IMR-90 (cell line): ENCODE results near the gene ALOX5AP. TPM values are rescaled to one million over a fixed set of nuclear protein-coding genes. Genes with fewer than 3 reads are reported as not detected.
A peak's percentile ranks its signal among the peaks of the same experiment; 100 is the strongest.

ENCODE experiments used
- ATAC-seq: fragments of 200-7000 bp; cut with Tn5 transposase; 2 replicates; pipeline ENCODE4 v1.9.1; 2020; ENCODE audit warnings: low read depth, mild to moderate bottlenecking, moderate library complexity
- BruUV-seq: library from RNA; stranded (reverse); fragments of 400-500 nt; replicated peaks from 2 replicates; lab custom pipeline; 2021; lab: Mats Ljungman, UMichigan
- CTCF ChIA-PET: fragments of 300-600 bp; formaldehyde crosslinking; extraction: SDS; loops from one replicate; lab custom pipeline; 2021; ENCODE audit warnings: antibody characterized with exemption; lab: Yijun Ruan, JAX
- POLR2A ChIA-PET: fragments of 300-600 bp; sonication (Branson Sonifier 250); formaldehyde crosslinking; loops from one replicate; lab custom pipeline; 2022; ENCODE audit warnings: antibody characterized with exemption; ENCODE audit not compliant: unreplicated experiment; lab: Charles Lee
- DNase-seq: peaks from one replicate; pipeline ENCODE4 v3.0.0; 2013
- H2AFZ ChIP-seq: replicated peaks from 2 replicates; pipeline ENCODE3; 2013; ENCODE audit warnings: low read length, mild to moderate bottlenecking; ENCODE audit not compliant: poor library complexity
- H2AK5ac ChIP-seq: 2 replicates; pipeline ENCODE4 v1.6.1; 2013; ENCODE audit warnings: low read depth, low read length, inconsistent platforms
- H2AK9ac ChIP-seq: replicated peaks from 2 replicates; pipeline ENCODE3; 2013; ENCODE audit warnings: mild to moderate bottlenecking, low read depth, low read length, moderate library complexity; ENCODE audit not compliant: poor library complexity
- H2BK120ac ChIP-seq: 2 replicates; pipeline ENCODE4 v1.6.1; 2013; ENCODE audit warnings: low read depth, low read length, inconsistent platforms
- H2BK15ac ChIP-seq: 3 replicates; pipeline ENCODE4 v1.6.1; 2013; ENCODE audit warnings: low read depth, low read length, inconsistent platforms
- H2BK20ac ChIP-seq: 2 replicates; pipeline ENCODE4 v1.6.1; 2013; ENCODE audit warnings: low read depth, mild to moderate bottlenecking, inconsistent platforms, low read length, moderate library complexity
- H2BK5ac ChIP-seq: 2 replicates; pipeline ENCODE4 v1.6.1; 2013; ENCODE audit warnings: mild to moderate bottlenecking, low read depth, low read length, inconsistent platforms; ENCODE audit not compliant: poor library complexity, severe bottlenecking
- H3K14ac ChIP-seq: replicated peaks from 2 replicates; pipeline ENCODE4 v1.6.1; 2013; ENCODE audit warnings: low read depth, low read length, inconsistent platforms
- H3K18ac ChIP-seq: 2 replicates; pipeline ENCODE4 v1.6.1; 2013; ENCODE audit warnings: low read depth, low read length, control low read depth
- H3K23ac ChIP-seq: 2 replicates; pipeline ENCODE4 v1.6.1; 2013; ENCODE audit warnings: low read depth, low read length, inconsistent platforms
- H3K27ac ChIP-seq: 2 replicates; pipeline ENCODE4 v1.5.1; 2013; ENCODE audit warnings: mild to moderate bottlenecking, control low read depth, low read length; ENCODE audit not compliant: insufficient read depth
- H3K27me3 ChIP-seq: 2 replicates; pipeline ENCODE4 v1.6.1; 2013; ENCODE audit warnings: low read length; ENCODE audit not compliant: control insufficient read depth, insufficient read depth
- H3K36me3 ChIP-seq: 2 replicates; pipeline ENCODE4 v1.6.1; 2013; ENCODE audit warnings: low read length, mixed read lengths; ENCODE audit not compliant: control insufficient read depth, insufficient read depth
- H3K4ac ChIP-seq: 2 replicates; pipeline ENCODE4 v1.6.1; 2013; ENCODE audit warnings: low read depth, low read length, inconsistent platforms
- H3K4me1 ChIP-seq: 2 replicates; pipeline ENCODE4 v1.6.1; 2013; ENCODE audit warnings: low read length, mixed read lengths; ENCODE audit not compliant: control insufficient read depth, insufficient read depth
- H3K4me2 ChIP-seq: 2 replicates; pipeline ENCODE4 v1.6.1; 2013; ENCODE audit warnings: low read depth, mild to moderate bottlenecking, control low read depth, low read length, moderate library complexity
- H3K4me3 ChIP-seq: 2 replicates; pipeline ENCODE4 v1.5.1; 2013; ENCODE audit warnings: low read depth, mild to moderate bottlenecking, control low read depth, low read length, moderate library complexity; ENCODE audit not compliant: insufficient read depth
- H3K56ac ChIP-seq: 2 replicates; pipeline ENCODE4 v1.6.1; 2013; ENCODE audit warnings: low read length, inconsistent platforms; ENCODE audit not compliant: insufficient read depth; ENCODE audit errors: extremely low read depth
- H3K79me1 ChIP-seq, 2 experiments: 2 replicates each; pipeline ENCODE4 v1.6.1; 2013; ENCODE audit warnings: low read length in 2 of 2, inconsistent platforms in 1 of 2, low read depth in 1 of 2
- H3K9ac ChIP-seq: 2 replicates; pipeline ENCODE4 v1.6.1; 2013; ENCODE audit warnings: low read depth, low read length, control low read depth
- H3K9me1 ChIP-seq: 2 replicates; pipeline ENCODE4 v1.6.1; 2013; ENCODE audit warnings: low read length, inconsistent platforms; ENCODE audit not compliant: insufficient read depth
- H3K9me3 ChIP-seq: 2 replicates; pipeline ENCODE4 v1.6.1; 2013; ENCODE audit warnings: low read length; ENCODE audit not compliant: control insufficient read depth, insufficient read depth
- H4K20me1 ChIP-seq: 2 replicates; pipeline ENCODE4 v1.6.1; 2013; ENCODE audit warnings: low read length, inconsistent platforms; ENCODE audit not compliant: insufficient read depth
- H4K5ac ChIP-seq: 2 replicates; pipeline ENCODE4 v1.6.1; 2013; ENCODE audit warnings: mild to moderate bottlenecking, low read depth, low read length, control low read depth
- H4K8ac ChIP-seq, 2 experiments: 2 replicates each; pipeline ENCODE4 v1.6.1; 2013; ENCODE audit warnings: low read depth in 2 of 2, low read length in 2 of 2, control low read depth in 1 of 2, inconsistent platforms in 1 of 2
- H4K91ac ChIP-seq: 2 replicates; pipeline ENCODE4 v1.6.1; 2013; ENCODE audit warnings: low read depth, low read length, inconsistent platforms; ENCODE audit not compliant: insufficient read depth
- BHLHE40 ChIP-seq: fragments of 150-350 bp; IDR thresholded peaks from 2 replicates; pipeline ENCODE4 v1.6.1; 2016; ENCODE audit warnings: mild to moderate bottlenecking, low read depth, low read length
- CEBPB ChIP-seq: IDR thresholded peaks from 2 replicates; pipeline ENCODE4 v1.6.1; 2012; ENCODE audit warnings: low read depth, low read length, improper control_type of control experiment
- FOS ChIP-seq: fragments of 150-350 bp; IDR thresholded peaks from 2 replicates; pipeline ENCODE4 v1.6.1; 2016; ENCODE audit warnings: low read depth, low read length
- MAZ ChIP-seq: IDR thresholded peaks from 2 replicates; pipeline ENCODE4 v1.6.1; 2012; ENCODE audit warnings: low read depth, mild to moderate bottlenecking, low read length, improper control_type of control experiment, moderate library complexity, borderline replicate concordance
- MXI1 ChIP-seq: IDR thresholded peaks from 2 replicates; pipeline ENCODE4 v1.6.1; 2012; ENCODE audit warnings: low read depth, mild to moderate bottlenecking, low read length, moderate library complexity, borderline replicate concordance
- POLR2A ChIP-seq: IDR thresholded peaks from 2 replicates; pipeline ENCODE4 v1.6.1; 2012; ENCODE audit warnings: mild to moderate bottlenecking, low read depth, low read length
- RCOR1 ChIP-seq: IDR thresholded peaks from 2 replicates; pipeline ENCODE4 v1.6.1; 2012; ENCODE audit warnings: mild to moderate bottlenecking, low read length, improper control_type of control experiment; ENCODE audit not compliant: insufficient replicate concordance
- WGBS, 2 experiments: methylation state at CpG; one replicate each; pipeline versions ENCODE4 v1.1.5 to v1.1.7; 2013; ENCODE audit warnings: missing lambda C conversion rate in 2 of 2; ENCODE audit not compliant: insufficient read length in 1 of 2; ENCODE audit errors: extremely low coverage in 2 of 2; 5-methylcytosine and 5-hydroxymethylcytosine counted together
- dilution Hi-C: fragments of 300-500 bp; cut with HindIII; formaldehyde crosslinking; loops from one replicate; pipeline ENCODE4 v1.14.3; 2018; ENCODE audit warnings: low sequenced_read_pairs; ENCODE audit not compliant: unreplicated experiment
- in situ Hi-C: fragments of 300-500 bp; cut with MboI; formaldehyde crosslinking; loops from 3 replicates; pipeline ENCODE4 v1.14.3; 2019; ENCODE audit warnings: low sequenced_read_pairs, inconsistent platforms, mixed read lengths
- intact Hi-C: fragments of 100-400 bp; cut with micrococcal nuclease; formaldehyde crosslinking; loops from 2 replicates; pipeline ENCODE4 v1.10.0; 2022
- polyA plus RNA-seq, 3 experiments: library from polyadenylated mRNA; depleted of rRNA; stranded (reverse); fragments of >200 nt; gene quantifications; 2 replicates each; pipeline ENCODE4 v1.2.3, GENCODE V29; 2012; ENCODE audit warnings: low replicate concordance in 1 of 3
- total RNA-seq: library from RNA; depleted of rRNA; stranded (reverse); fragments of >200 nt; gene quantifications from 2 replicates; pipeline ENCODE4 v1.2.3, GENCODE V29; 2012

Gene ALOX5AP
- total and polyA plus RNA-seq, 2 of the 4 experiments (the other 2 are of a cell fraction) = 0.62 TPM; not detected in 1

GRCh38 chr13:30743319-30744055 lies 8.1 kb downstream of the ALOX5AP start (continued):
- peak; percentile 92 for TF ChIP-seq MAZ
- 0 out of 2 replicates have a peak, but pooled peaks have one; percentile 21 for TF ChIP-seq MXI1
- peak; percentile 97 for TF ChIP-seq FOS

DNA sequence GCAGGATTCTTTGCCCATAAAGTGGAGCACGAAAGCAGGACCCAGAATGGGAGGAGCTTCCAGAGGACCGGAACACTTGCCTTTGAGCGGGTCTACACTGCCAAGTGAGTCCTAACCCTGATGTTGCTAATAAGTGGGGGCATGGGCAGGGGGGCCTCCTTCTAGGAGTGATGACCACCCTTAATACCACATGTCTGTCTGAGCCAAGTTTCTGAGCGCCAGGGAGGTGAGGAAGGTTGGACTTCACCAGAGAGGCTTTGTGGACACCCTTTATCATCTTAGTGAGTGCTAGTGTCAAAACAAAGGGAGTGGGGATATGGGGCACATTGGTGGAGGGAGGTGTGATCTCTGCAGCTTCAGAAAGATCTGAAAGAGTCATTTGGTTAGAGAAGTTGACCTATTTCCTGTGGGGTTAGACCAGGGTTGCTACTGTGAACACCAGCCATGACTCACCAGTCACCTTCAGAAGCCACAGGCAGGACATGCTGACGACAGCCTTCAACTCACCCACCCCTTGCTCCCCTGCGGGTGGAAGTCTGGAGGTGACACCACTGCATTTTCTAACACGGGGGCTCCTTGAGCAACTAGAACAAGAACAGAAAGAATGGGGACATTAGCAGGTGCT lies 8.8 kb downstream of the ALOX5AP start:
- Histone ChIP-seq H3K4me3 (no peak overlapping the region), H2BK5ac (peak overlapping the region; percentile 90), H3K9me3 (no peaks in the 10 kb centered on the region), H2AK9ac (peak overlapping the region; percentile 85), H3K4ac (peak overlapping the region; percentile 91), H3K4me1 (peaks cover 24% of the 10 kb centered on the region), H2AK5ac (peak overlapping the region; percentile 92), H3K23ac (peak overlapping the region; percentile 81), H3K36me3 (no peaks in the 10 kb centered on the region), H2AFZ (peak overlapping the region; percentile 45), H3K27ac (peak overlapping the region; percentile 79), H2BK20ac (peak overlapping the region; percentile 85), H3K79me1 (no peaks in the 10 kb centered on the region), H3K14ac (peak overlapping the region; percentile 54), H3K18ac (peak overlapping the region; percentile 53), H4K20me1 (peaks cover 11% of the 10 kb centered on the region; the same call in 1 of the 2 replicates), H2BK15ac (peak overlapping the region; percentile 81; the same call in 2 of the 3 replicates), H3K27me3 (peaks cover 5% of the 10 kb centered on the region), H3K9ac (no peak overlapping the region), H4K5ac (peak overlapping the region; percentile 41), H3K56ac (peak overlapping the region; percentile 19; the same call in 1 of the 2 replicates), H2BK120ac (peak overlapping the region; percentile 78), H4K8ac (peak overlapping the region in 1 of 2 experiments; percentile 49; a peak in 3 of 4 replicates), H3K9me1 (peaks cover 22% of the 10 kb centered on the region), H4K91ac (peak overlapping the region; percentile 71), H3K4me2 (peak overlapping the region; percentile 13; the same call in 1 of the 2 replicates)
- dilution Hi-C loops (no loop called here), in situ Hi-C loops (no loop called here), intact Hi-C loops (loop anchor here (5.0 kb wide), 1 partner anchor 48 kb away; no protein-coding TSS in a partner anchor)
- BruUV-seq = no TSS peak
- CTCF ChIA-PET = interaction anchor here (0.7 to 1.4 kb wide), 2 partner anchors 122 to 301 kb away, joined by 3 to 4 read pairs; no protein-coding TSS in a partner anchor
- WGBS, 2 experiments = no CpG with 5 or more reads among the region's 7 CpGs
- POLR2A ChIA-PET = no interaction called here
- no peak; the same call in 1 of the 2 replicates for ATAC-seq
- DNase-seq = peak; percentile 61
- no peak for TF ChIP-seq POLR2A
- TF ChIP-seq BHLHE40 = 0 out of 2 replicates have a peak, but pooled peaks have one; percentile 20
- peak; percentile 28 for TF ChIP-seq RCOR1
- peak; percentile 64; the same call in 1 of the 2 replicates for TF ChIP-seq FOS
- TF ChIP-seq CEBPB = no peak
